ENCODE measurements around the gene SMIM35. TPM values are rescaled to one million over a fixed set of nuclear protein-coding genes. Genes with fewer than 3 reads are reported as not detected.

The SMIM35 gene
- total RNA-seq, 4 donors from 2014 or later, result not detected

DNA sequence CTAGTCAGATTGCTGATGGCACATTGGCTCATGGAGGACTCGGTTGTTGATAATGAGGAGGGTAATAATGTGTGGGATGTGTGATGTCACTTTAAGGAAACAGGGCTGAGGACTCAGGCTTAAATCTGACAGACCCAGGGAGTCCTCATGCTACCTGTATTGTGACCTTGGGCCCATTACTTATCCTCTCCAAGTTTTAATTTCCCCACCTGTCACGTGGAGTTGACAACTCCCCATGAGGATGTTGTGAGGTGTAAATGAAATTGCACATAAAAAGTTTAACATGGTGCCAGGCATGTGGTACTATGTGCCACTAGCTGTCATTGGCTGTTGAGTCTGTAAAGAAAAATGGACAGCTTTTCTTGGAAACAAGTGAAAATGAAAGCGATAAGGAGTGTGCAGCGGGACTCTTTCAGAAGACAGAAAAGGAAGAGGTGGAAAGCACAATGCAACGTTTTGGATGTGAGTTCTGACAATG is 85.2 kb downstream of the SMIM35 start:
- TF ChIP-seq, protein P1, sequence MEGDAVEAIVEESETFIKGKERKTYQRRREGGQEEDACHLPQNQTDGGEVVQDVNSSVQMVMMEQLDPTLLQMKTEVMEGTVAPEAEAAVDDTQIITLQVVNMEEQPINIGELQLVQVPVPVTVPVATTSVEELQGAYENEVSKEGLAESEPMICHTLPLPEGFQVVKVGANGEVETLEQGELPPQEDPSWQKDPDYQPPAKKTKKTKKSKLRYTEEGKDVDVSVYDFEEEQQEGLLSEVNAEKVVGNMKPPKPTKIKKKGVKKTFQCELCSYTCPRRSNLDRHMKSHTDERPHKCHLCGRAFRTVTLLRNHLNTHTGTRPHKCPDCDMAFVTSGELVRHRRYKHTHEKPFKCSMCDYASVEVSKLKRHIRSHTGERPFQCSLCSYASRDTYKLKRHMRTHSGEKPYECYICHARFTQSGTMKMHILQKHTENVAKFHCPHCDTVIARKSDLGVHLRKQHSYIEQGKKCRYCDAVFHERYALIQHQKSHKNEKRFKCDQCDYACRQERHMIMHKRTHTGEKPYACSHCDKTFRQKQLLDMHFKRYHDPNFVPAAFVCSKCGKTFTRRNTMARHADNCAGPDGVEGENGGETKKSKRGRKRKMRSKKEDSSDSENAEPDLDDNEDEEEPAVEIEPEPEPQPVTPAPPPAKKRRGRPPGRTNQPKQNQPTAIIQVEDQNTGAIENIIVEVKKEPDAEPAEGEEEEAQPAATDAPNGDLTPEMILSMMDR (IDR thresholded peaks at IDR 0.05), result no peak
- TF ChIP-seq POLR2A (IDR thresholded peaks at IDR 0.05), result no peak
- Histone ChIP-seq H3K27me3 (no peaks in the 10 kb centered on the region), H3K27ac (peak overlapping the region in 1 of 2 donors; percentile 48), H3K4me3 (no peak overlapping the region), H3K4me1 (no peaks in the 10 kb centered on the region), H3K9me3 (no peaks in the 10 kb centered on the region), H3K36me3 (no peaks in the 10 kb centered on the region)
- DNase-seq, result no peak
- intact Hi-C loops (cut with DNase I; ENCODE audit: low total_unique reads), result no loop called here

DNA sequence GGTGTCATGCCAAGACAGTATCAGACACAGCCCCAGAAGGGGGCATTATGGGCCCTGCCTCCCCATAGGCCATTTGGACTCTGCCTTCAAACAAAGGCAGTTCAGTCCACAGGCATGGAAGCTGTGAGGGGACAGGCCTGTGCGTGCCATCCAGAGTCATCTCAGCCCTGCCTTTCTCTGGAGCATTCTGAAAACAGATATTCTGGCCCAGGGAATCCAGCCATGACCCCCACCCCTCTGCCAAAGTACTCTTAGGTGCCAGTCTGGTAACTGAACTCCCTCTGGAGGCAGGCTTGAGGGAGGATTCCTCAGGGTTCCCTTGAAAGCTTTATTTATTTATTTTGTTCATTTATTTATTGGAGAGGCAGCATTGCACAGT is 85.9 kb downstream of the SMIM35 start:
- TF ChIP-seq, protein P1 (IDR thresholded peaks at IDR 0.05), result no peak
- TF ChIP-seq POLR2A (IDR thresholded peaks at IDR 0.05), result no peak
- H3K9me3 ChIP-seq, result no peaks in the 10 kb centered on the region

DNA sequence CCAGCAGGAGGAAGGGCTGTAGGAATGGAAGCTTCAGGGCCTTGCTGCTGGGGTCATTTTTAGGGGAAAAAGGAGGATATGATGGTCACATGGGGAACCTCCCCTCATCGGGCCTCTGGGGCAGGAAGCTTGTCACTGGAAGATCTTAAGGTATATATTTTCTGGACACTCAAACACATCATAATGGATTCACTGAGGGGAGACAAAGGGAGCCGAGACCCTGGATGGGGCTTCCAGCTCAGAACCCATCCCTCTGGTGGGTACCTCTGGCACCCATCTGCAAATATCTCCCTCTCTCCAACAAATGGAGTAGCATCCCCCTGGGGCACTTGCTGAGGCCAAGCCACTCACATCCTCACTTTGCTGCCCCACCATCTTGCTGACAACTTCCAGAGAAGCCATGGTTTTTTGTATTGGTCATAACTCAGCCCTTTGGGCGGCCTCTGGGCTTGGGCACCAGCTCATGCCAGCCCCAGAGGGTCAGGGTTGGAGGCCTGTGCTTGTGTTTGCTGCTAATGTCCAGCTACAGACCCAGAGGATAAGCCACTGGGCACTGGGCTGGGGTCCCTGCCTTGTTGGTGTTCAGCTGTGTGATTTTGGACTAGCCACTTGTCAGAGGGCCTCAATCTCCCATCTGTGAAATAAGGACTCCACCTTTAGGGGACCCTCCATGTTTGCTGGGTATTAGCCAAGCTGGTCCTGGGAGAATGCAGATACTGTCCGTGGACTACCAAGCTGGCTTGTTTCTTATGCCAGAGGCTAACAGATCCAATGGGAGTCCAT is 86.5 kb downstream of the SMIM35 start:
- no peaks in the 10 kb centered on the region for H3K36me3 ChIP-seq
- no peaks in the 10 kb centered on the region for H3K27me3 ChIP-seq
- no peak overlapping the region for H3K27ac ChIP-seq
- no peaks in the 10 kb centered on the region for H3K4me1 ChIP-seq
- no peaks in the 10 kb centered on the region for H3K9me3 ChIP-seq
- no peak for DNase-seq
- intact Hi-C loops (cut with DNase I; ENCODE audit: low total_unique reads), result no loop called here
- TF ChIP-seq, protein P1 (IDR thresholded peaks at IDR 0.05), result no peak
- TF ChIP-seq POLR2A (IDR thresholded peaks at IDR 0.05), result no peak
- no peak overlapping the region for H3K4me3 ChIP-seq

More for the DNA sequence above, 85.9 kb downstream of the SMIM35 start:
- no peaks in the 10 kb centered on the region for H3K4me1 ChIP-seq
- no peak overlapping the region for H3K27ac ChIP-seq
- intact Hi-C loops (cut with DNase I; ENCODE audit: low total_unique reads), result no loop called here
- DNase-seq, result peak in 1 of 2 donors; percentile 7
- no peaks in the 10 kb centered on the region for H3K36me3 ChIP-seq
- no peaks in the 10 kb centered on the region for H3K27me3 ChIP-seq
- no peak overlapping the region for H3K4me3 ChIP-seq

DNA sequence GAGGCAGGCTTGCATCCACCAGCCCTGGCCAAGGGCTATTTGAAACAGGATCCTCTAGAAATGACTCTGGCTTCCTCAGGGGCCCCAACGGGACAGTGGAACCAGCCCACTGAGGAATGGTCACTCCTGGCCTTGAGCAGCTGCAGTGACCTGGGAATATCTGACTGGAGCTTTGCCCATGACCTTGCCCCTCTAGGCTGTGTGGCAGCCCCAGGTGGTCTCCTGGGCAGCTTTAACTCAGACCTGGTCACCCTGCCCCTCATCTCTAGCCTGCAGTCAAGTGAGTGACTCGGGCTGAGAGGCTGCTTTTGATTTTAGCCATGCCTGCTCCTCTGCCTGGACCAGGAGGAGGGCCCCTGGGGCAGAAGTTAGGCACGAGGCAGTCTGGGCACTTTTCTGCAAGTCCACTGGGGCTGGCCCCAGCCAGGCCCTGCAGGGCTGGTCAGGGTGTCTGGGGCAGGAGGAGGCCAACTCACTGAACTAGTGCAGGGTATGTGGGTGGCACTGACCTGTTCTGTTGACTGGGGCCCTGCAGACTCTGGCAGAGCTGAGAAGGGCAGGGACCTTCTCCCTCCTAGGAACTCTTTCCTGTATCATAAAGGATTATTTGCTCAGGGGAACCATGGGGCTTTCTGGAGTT is 87.3 kb downstream of the SMIM35 start:
- intact Hi-C loops (cut with DNase I; ENCODE audit: low total_unique reads), result no loop called here
- H3K4me3 ChIP-seq, result no peak overlapping the region
- H3K4me1 ChIP-seq, result no peaks in the 10 kb centered on the region
- no peak for TF ChIP-seq POLR2A (IDR thresholded peaks at IDR 0.05)
- TF ChIP-seq, protein P1 (IDR thresholded peaks at IDR 0.05), result no peak
- no peaks in the 10 kb centered on the region for H3K36me3 ChIP-seq
- H3K27me3 ChIP-seq, result no peaks in the 10 kb centered on the region
- no peak overlapping the region for H3K27ac ChIP-seq
- H3K9me3 ChIP-seq, result no peaks in the 10 kb centered on the region
- DNase-seq, result peak in 1 of 2 donors; percentile 3
